WI38 (cell line): Measurements from ENCODE around the gene BARD1.
"Not testable (repeated sequence)": the region's sequence is repeated elsewhere in the genome, so short reads cannot be mapped to it uniquely, and the experiment has no call there.

Source experiments
- H3K4me3 ChIP-seq: 2 replicates; pipeline ENCODE4 v1.5.1; 2011; ENCODE audit warnings: low read depth, mild to moderate bottlenecking, control low read depth, low read length
- TF ChIP-seq, protein P1 (sequence below): IDR thresholded peaks from 2 replicates; pipeline ENCODE4 v1.5.1; 2012; ENCODE audit warnings: low read depth, mild to moderate bottlenecking, control low read depth, low read length

BARD1 gene

DNA sequence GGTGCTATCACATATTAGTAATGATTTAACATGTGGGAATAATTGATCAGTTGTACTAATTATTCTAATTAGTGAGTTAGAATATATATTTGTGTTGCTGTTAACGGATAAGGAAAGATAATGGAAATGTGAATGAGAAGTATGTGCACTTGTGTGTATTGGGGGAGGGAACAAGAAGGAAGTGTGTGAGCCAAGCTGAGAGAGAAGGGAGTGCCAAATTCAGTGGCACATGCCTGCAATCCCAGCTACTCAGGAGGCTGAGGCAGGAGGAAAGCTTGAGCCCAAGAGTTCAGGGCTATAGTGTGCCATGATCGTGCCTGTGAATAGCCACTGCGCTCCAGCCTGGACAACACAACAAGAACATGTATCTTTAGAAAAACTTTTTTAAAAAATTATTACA, 9.3 kb downstream of the BARD1 start:
- no peak overlapping the region for H3K4me3 ChIP-seq
- TF ChIP-seq, protein P1, sequence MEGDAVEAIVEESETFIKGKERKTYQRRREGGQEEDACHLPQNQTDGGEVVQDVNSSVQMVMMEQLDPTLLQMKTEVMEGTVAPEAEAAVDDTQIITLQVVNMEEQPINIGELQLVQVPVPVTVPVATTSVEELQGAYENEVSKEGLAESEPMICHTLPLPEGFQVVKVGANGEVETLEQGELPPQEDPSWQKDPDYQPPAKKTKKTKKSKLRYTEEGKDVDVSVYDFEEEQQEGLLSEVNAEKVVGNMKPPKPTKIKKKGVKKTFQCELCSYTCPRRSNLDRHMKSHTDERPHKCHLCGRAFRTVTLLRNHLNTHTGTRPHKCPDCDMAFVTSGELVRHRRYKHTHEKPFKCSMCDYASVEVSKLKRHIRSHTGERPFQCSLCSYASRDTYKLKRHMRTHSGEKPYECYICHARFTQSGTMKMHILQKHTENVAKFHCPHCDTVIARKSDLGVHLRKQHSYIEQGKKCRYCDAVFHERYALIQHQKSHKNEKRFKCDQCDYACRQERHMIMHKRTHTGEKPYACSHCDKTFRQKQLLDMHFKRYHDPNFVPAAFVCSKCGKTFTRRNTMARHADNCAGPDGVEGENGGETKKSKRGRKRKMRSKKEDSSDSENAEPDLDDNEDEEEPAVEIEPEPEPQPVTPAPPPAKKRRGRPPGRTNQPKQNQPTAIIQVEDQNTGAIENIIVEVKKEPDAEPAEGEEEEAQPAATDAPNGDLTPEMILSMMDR, result no peak

DNA sequence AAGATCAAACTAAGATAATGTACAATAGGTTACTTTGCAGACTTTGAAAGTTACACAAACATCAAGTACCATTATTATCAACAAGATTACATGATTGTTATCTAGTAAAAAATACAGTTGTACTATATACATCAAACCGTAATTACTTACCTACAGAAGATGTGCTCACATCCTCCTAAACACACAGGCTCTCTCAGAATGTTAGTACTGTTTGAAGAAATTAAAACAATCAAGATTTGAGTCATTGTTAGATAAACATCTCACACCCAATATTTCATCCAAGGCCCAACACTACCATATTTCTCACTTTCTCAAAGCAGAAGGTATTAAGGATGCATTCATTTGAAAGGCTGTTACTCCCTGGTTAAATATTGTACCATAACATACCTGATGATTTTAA, 12.6 kb downstream of the BARD1 start:
- TF ChIP-seq, protein P1, result no peak
- no peak overlapping the region for H3K4me3 ChIP-seq

DNA sequence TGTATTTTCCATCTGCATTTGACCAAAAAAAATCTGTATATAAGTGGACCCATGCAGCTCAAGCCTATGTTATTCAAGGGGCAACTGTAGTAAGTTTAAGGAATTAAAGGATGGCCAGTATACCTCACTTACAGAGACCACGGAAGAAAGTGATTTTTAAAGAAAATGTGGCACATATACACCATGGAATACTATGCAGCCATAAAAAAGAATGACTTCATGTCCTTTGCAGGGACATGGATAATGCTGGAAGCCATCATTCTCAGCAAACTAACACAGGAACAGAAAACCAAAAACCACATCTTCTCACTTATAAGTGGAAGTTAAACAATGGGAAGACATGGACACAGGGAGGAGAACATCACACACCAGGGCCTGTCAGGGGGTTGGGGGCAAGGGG, 26.3 kb downstream of the BARD1 start:
- not testable (repeated sequence) for H3K4me3 ChIP-seq

DNA sequence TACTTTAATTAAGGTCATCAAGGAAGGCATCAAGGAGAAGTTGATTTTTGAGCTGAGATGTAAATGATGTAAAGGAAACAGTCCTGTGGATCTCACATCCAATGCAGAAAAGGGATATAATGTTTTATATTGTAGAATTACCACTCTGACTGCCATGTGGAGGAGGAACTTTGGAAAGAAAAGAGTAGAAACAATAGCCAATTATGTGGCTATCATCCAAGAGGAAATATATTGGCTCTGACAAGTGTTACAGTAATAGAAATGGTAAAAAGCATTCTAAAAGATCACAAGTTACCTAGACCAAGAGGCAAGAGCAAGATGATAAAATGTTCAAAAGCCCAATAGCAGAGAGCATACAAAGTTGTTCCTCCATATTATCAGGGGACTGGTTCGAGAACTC, 26.8 kb downstream of the BARD1 start:
- TF ChIP-seq, protein P1, result no peak
- H3K4me3 ChIP-seq, result no peak overlapping the region

DNA sequence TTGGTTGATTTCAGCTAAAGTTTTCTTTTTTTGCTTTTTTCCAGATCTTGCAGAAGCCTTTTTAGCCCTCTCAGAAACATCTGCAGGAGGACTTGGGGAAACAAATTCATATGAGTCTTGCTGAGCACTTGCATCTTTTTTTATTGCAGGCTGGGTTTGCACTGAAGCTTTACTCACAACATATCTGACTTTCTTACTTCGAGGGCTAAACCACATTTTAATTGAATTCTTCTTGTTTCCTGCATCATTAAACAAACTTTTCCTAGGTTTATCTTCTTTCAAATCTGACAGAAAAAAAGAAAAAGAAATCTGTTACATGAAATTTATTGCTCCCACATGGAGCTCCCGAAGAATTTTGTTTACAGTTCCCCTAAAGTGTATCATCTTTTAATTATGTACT, 28.3 kb downstream of the BARD1 start:
- H3K4me3 ChIP-seq, result no peak overlapping the region
- TF ChIP-seq, protein P1, result no peak

DNA sequence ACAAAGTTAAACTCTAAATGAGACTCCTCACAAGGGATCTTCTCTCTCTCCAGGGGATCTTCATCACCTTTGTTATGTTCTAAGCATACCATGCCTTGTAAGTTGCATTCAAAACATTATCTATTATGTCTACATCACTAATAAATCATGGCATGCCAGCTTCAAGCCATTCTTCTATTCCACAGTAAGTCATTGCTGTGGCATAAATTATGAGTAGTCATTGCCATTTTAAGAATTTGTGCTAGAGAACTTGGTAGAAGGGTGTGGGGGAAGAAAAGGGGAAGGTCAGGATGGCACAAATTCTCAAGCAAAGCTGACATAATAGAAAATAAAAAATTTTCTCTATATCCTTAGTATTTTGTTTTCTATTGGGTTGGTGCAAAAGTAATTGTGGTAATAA, 33.5 kb downstream of the BARD1 start:
- TF ChIP-seq, protein P1, result no peak
- no peak overlapping the region for H3K4me3 ChIP-seq

DNA sequence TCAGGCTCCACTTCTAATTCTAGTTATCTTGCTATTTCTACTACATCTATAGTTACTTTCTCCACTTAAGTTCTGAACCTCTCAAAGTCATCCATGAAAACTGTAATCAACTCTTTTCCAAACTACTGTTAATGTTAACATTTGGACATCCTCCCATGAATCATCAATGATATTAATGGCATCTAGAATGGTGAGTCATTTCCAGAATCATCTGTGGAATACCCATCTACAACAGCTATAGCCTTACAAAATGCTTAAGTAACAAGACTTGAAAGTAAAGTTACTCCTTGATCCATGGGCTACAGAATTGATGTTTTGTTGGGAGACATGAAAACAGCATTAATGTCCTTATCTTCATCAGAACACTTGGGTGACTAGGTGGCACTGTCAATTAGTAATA, 35.4 kb downstream of the BARD1 start:
- no peak overlapping the region for H3K4me3 ChIP-seq
- TF ChIP-seq, protein P1, result no peak

DNA sequence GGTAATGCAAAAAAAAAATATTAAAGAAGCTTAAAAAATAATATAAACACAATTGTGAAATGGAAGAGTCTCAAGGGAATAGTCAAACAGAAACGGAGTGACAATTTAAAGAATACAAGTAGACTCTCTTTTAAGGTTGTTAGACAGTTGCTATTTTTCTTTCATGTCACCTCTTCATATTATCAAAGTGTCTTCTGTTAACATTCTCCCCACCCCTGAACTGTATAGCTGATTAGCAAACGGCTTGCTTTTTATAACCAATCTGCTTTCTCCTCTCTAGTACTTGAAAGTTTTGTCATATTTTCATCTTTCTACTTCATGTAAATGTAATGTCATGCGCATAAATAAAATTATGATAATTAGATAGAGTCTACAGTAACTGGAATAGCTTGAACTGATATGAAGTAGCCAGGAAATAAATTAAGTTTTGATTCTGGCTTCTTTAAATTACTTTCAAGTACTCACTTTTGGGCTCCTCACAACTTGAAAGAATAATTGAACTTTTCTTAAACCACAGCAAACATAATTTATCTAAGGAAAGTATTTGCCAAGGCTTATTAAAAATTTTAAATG, 37.0 kb downstream of the BARD1 start:
- H3K4me3 ChIP-seq, result no peak overlapping the region
- TF ChIP-seq, protein P1, result no peak
